TTC549 (cell line): ENCODE results near the gene SMAD9.

Experiments used
- FAIRE-seq: peaks from 2 replicates; lab custom pipeline; 2012; peaks lifted over from hg19 to GRCh38; lab: Jason Lieb, UNC

SMAD9 gene

DNA sequence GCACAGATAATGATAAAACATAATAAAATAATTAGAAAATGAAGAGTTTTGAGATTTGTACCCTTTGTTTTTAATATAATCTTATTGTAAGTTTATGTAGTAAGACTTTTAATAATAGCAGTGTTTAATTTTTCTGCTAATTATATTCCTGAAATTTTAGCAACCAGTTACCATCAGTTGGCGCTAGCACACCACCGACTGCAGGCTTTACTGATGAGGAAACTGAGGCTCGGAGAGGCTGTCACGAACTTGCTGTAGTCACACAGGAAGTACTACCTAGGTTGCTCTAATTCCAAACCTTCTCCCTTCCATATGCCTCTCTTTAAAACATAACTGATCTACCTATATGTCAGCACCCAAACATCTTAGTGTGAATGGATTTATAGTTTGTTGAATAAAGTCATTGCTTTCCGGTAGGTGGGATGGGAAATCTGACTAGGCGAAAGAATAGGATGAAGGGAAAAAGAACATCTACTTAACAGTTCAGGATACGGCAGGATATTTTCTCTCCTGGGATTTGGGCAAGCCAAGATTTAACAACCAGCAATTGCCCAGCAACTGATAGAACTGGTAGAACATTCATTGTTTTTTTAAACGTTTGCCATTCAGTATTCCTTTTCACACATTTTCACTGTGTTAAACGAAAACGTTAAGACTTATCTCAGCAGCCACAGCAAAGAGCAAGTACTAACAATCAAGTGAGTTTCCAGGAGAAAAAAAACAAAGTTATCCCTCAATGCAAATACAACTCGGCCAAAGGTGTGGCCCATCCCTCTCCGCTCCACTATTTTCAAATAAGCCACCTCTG, 101.8 kb downstream of the SMAD9 start:
- FAIRE-seq = no peak

DNA sequence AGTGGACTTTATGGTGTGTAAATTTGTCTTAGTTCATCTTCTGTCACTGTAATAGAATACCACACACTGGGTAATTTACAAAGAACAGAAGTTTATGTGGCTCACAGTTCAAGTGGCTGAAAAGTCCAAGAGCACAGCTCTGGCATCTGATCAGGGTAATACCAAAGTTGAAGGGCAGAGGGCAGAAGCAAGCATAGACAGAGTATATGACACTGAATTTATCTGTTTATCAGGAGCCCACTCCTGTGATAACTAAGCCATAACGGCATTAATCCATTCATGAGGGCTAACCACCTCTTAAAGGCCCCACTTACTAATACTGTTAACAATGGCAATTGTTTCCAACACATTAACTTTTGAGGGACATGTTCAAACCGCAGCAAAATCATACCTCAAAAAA, 105.0 kb downstream of the SMAD9 start:
- FAIRE-seq = no peak

DNA sequence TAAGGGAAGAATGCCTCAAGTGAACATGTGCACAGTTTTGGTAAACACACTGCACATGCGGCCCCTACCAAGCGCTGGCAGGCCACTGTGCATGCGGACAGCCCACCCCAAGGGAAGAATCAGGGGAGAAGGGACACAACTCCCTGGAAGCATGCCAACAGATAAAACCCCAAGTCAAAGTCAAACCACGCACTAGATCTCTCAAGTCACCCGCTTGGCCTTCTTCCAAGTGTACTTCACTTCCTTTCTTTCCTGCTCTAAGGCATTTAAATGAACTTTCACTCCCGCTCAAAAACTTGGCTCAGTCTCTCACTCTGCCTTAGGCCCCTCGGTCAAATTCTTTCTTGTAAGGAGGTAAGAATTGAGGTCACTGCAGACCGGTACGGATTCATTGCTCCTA, 105.6 kb downstream of the SMAD9 start:
- FAIRE-seq = no peak

DNA sequence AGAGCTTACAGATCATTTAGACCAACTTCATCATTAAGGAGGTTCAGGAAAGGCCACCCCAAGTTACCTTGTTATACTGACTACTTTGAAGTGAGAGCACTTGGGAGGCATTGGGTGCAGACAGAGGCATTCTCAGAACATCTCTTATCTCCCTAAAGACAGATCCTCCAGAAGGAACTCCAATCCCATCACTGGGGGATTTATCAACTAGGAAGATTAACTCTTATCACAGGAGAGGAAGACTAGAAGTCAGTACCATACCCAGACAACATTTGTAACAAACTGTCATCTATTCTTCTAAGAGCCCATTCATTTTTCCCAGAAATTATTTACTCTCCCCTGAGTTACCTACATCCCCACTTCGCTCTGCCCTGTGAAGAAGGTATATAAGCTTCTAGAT, 106.8 kb downstream of the SMAD9 start:
- no peak for FAIRE-seq

DNA sequence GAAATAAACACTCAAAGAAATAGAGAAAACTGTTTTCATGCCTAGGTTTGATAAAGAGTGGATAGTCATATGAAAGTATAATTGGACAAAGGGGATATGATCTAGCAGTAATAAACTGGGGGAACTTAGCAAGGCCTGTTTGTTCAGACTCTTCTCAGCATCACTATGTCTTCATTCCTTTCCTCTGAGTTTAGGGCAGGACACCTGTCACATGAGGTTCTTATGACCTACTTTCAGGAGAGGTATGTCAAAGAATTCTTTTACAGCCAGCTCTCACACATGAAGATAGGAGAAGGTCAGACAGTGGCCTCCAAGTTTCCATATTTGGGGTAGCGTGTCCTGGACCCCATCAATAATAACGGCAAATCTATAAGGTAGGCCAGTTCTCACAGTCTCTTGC, 112.4 kb downstream of the SMAD9 start:
- FAIRE-seq = no peak

DNA sequence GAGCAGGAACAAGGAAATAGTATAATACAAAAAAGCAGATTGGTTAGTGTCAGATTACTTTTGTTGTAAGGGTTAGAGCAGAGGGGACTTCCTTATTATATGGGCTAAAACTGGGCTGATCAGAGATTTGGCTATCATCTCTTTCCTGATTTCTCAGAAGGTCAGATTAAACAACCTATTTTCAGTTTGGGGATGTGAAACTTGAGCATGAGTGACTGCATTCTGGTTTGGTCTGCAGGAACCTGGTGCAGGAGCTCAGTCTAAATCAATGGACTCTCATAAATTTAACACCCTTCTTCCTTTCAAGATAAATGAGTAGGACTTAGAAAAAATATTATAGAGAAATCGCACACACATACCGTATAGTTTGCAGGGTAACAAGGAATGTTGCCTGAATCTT, 113.9 kb downstream of the SMAD9 start:
- no peak for FAIRE-seq

DNA sequence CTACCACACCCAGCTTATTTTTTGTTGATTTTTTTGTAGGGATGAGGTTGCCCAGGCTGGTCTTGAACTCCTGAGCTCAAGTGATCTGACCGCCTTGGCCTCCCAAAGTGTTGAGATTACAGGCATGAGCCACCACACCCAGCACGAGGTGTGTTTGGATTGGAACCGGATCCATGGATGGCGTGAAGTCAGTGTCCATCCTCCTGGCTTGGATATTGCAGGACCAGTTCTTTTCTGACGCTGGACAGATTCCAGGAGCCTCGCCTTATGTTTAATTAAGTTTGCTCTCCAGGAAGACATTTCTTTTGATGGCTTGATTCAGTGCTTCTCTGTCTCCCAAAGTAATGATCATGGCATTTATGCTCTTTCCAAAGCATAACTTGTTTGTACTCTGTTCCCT, 115.5 kb downstream of the SMAD9 start:
- no peak for FAIRE-seq

DNA sequence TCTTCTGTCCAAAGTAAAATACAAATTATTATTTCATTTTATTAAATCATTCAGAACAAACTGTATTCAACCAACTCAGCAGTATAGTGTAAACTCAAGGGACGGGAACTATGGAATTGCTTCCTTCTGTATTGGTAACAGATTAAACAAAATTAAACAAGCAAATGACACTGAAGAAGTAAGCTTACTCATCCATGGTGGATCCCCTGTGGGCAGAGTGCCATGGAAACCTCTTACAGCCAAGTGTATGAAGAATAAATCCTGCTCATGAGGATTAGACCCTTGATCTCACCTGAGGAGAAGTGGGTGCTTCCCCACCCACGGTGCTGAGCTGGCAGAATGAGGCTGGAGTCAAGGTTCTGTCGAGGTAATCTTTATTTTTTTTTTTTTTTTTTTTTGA, 119.0 kb downstream of the SMAD9 start:
- FAIRE-seq = no peak

DNA sequence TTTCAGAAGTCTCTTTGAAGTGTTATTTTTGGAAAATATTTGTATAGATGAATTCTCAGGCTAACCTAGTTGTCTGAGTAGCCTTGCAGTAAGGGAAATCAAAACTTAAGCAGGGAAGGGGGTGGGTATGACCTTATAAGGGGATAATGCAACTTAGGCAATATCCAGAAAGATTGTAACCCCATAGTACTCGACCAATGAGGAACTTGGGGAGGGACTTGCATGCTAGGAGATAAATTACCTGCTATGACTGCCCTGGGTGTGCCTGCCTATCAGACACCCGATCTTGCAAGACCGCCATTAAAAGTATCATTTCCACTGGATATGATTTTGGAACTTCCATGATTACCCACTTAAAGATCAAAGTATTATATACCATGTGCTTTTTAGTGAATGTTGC, 124.0 kb downstream of the SMAD9 start:
- FAIRE-seq = no peak

DNA sequence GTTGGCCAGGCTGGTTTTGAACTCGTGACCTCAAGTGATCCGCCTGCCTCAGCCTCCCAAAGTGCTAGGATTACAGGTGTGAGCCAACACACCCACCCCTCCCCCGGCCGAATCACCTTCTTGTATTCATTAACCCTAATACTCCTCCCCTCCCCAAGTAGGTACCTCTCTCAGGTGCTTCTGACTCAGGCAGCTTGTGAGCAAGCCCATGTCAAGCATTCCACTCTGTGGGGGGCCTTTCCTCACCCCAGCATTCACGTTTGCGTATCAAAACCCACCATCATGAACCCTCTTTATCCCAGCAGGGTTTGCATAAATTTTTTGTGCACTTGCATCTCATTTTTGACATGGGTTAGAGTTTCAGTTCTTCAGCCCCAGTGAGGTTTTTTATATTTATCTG, 124.6 kb downstream of the SMAD9 start:
- no peak for FAIRE-seq
